Islet of Langerhans (tissue), 1 donor: ENCODE measurements around the gene RPL27A.

Experiments used
- FAIRE-seq: peaks from one replicate; lab custom pipeline; 2011; peaks lifted over from hg19 to GRCh38; lab: Jason Lieb, UNC

RPL27A gene

DNA sequence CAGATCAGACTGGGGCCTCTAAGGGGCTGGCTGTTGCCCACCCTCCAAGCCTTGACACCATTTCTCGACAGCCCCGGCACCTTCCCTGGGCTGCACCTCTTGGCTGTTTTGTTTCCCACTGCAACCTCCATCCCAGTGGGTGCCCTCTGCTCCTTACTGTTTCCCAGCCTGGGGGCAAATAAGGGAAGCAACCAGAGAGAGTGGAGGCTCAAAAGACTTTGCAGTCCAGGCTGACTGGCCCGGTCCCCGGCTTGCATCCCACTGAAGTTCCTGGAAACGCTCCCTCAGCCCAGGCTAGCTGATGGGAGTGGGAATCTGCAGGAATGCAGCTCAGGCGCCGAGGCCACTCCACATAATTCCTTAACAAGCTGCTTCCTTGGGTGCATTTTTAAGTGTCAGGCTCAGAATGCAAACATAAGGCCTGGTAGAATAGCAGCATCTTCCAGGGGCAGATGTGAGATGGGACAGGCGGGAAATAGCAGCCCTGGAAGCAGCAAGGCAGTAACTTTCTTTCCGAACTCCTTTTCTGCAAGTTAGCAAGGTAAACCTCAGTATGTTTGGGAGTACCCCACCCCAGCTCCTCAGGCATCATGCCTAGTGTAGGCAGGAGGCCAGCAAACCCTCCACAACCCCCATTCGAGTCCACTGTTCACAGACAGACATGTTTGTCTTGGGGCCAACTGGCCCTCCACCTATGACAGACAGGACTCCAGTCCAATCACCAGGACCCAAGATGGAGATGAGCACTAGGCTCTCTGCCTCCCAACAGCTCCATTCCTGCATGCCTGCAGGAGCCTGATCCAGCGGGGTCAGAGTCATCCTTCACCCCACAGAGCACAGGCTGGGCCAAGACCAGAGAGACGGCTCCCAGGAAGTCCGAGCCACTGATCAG lies 39.3 kb downstream of the RPL27A start:
- no peak for FAIRE-seq

DNA sequence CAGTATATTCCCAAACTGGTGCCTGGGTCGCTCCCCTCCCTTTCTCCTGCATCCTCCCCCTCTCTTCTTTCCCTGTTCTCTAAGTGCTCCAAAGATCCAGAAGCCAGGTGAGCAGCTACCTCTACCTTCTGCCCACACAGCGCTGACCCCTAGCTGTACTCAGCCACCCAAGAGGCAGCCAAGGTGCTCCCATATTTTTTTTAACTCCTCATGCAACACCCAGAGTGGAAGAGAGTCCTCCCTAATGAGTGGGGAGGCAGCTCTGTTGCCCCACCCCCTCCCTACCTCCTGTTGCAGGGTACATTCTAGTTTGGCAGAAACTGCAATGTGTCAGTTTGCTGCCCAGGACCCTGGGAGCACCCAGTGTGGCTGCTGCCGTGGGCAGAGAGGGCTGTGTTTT lies 40.2 kb downstream of the RPL27A start:
- no peak for FAIRE-seq

DNA sequence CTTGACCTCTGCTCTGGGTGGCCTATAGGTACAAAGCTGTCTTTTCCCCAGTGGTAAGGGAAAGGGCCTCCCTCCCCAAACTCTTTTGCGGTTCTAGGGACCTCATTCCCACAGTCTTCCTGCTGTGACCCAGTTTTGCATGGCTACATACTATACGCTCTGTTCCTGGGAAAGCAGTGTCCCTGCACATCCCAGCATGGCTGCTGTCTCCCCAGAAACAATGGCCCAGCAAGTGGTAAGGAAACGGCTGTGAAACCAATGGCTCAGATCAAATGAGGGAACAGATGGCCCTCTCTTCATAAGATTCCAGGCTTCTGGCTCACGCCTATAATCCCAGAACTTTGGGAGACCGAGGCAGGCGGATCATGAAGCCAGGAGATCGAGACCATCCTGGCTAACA lies 41.1 kb downstream of the RPL27A start:
- no peak for FAIRE-seq

DNA sequence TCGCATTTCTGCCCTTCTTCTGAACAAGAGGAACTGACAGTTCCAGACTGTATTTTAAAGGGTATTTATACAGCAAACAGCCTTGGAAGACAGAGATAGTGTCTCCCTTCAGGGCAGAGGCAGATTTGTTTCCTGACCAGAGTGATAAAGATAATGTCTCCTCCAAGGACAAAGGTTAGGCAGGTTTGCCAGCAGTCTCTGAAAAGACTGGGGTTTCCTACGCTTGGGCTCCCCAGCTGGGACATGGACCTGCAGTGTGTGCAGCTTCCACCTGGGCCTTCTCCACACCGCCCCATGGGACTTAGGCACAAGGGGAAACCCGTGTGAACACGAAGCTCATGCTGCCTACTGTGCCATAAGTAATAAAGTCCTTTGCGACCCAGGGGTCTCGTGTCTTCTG lies 42.1 kb downstream of the RPL27A start:
- FAIRE-seq: no peak

DNA sequence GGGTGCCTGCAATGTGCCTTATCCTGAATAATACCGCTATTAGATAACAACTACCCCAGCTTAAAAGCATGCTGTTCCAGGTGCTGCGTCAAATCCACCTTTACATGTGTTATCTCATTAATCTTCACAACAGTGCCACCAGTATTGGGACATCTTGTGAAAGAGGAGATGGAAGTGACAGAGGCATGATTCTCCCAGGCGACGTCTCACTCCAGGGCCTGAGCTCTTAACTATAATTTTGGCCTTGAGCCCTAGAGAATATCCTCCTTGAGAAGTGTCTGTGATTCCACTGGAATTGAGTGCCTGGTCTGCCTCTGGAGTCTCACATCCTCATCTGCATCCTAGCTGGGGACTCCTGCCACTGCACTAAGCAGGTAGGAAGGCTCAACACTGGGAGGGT lies 43.8 kb downstream of the RPL27A start:
- FAIRE-seq: no peak

DNA sequence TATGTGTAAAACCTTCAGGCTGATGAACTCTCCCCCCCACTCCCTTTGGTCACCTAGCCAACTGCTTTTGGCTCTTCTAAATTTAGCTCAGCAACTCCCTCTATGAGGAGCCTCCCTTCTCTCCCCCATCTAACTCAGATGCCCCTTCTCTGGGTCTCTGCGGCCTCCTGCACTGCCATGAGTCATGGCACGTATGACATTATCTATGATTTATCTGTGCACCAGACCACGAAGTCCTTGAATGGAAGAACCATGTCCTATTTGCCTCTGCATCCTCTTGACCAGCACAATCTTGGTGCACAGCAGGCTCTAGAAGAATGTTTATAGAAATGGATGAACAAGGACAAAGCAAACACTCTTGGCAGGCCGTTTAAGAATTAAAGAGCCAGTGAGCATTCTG lies 46.0 kb downstream of the RPL27A start:
- no peak for FAIRE-seq

DNA sequence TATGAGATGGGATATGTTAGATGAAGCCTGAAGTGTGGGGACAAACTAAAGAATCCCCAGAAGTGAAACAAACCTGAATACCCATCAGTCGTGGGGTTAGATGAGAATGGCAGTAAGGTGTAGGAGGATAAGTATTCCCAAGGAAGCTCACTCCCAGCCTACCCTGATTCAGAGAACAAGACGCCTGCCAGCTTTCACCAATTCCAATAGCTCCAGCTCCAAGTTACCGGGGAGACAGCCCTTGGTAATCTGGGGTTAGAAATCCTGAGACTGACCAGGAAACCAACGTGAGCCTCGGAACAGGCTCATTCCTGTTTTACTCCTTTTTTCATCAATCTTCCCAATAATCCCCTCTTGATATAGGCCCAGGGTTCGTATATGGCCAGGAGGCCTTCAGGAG lies 46.5 kb downstream of the RPL27A start:
- no peak for FAIRE-seq

DNA sequence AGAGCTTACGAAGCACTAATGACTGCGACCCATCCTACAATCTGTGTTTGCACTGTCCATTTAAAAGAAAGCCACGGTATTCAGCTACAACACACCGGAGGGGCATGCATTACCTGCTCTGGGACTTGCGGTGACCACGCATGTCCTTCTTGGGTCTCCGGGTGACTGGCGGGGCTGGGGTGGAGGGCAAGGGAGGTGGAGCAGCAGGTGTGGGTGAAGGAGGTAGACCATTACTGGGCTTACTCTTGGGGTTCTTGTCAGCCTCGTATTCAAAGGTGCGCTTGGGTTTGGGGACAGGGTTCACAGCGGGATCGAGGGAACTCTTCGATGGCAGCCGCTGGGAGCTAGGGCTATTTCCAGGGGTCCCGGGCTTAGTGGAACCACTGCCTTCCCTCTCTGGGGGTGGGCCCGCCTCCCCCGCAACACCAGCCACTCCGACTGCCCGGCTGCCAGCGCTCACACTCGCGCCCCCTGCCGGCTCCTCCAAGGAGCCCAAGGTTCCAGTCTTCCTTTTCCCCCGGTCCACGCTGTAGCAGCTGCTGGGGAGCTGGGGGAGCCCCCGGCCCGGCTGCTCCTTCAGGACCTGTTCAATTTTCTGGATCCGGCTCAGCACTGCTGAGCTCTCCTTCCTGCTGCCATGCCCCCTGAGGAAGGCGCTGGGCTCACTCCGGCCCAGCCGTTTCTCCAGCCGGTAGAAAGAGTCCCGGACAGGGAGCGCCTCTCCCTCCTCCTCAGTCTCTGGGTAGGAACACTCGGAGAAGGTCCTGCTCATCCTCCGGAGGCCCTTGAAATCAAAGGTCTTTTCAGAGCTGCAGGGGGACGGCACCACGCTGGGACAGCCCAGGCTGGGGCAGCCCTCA lies 47.5 kb downstream of the RPL27A start:
- no peak for FAIRE-seq

DNA sequence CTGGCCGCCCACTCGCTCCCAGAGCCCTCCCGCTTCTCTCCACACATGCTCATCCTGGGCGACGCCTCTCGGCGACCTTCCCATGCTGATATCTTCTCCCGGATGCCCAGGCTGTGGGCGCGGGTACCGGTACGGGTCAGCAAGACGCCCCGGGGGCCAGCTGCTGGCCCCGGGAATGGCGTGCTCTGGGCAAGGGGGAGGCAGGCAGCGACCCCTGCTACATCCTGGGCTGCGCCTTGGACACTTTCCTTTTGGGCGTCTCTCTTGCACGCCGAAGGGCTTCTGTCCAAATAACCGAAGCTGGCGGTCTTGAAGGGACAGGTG lies 48.1 kb downstream of the RPL27A start:
- FAIRE-seq: no peak

DNA sequence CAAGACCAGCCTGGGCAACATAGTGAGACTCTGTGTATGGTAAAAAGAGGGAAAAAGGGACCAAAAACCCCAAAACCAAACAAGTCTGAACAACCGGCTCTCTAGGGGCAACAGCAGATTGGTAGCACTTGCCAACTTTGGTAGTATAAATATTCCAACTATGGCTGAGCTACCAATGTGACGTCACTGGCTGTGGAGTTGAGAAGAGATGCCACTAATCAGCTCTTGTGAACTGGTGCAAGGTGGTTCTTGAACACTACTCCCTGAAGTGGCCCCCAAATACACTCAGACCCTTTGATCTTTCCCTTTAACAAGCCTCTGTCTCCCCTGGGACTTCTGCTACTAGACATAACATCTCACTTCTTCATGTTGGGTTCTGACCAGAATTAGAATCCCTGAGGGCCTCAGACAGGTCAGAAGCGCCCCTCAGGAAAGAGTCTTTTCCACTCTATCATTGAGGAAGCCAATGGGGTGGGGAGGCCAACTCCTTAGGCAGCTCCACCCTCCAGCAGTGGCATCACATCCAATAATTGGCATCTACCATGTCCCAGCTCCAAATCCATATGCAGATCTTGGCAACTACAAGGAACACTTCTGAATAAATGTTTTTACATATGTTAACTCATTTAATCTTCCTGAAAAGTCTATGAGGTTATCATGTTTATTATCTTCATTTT lies 49.2 kb downstream of the RPL27A start:
- FAIRE-seq: no peak

DNA sequence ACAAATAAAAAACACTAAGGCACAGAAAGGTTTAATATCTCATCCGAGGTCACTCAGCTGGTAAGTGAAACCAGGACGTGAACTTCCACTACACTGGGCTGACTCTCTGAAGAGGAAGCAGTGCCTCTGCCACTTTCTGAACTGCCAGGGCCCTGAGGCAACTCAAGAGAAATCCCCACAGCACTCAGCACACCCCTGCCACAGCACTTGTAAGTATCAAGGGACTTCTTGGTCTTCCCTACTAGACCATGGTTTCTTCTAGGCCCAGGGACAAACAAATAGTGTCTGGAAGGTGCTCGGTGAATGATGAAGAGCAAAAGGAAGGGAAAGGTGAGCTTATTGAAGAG lies 49.7 kb downstream of the RPL27A start:
- FAIRE-seq: no peak

DNA sequence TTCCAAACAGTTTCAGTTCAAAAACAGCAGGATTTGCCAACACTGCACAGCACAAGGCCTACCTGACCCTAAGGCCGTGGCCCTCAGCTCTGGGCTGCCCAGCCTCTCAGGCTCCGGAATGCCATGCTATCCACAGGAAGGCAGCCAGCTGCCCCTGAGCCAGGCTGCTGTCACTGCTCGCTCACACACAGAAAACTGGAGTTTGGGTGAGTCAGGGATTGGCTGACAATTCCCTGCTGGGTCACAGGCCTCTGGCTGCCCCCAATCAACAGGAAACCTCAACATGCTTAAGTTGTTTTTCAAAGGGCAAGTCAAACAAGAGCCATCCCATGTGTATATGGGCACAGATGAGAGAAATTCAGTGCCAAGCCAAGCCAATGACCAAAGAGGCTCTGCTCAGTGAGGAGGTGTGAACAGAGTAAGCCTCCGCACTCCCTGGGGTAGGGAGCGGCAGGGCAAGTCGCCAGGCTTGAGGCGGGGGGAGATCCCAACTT lies 50.2 kb downstream of the RPL27A start:
- FAIRE-seq: no peak

DNA sequence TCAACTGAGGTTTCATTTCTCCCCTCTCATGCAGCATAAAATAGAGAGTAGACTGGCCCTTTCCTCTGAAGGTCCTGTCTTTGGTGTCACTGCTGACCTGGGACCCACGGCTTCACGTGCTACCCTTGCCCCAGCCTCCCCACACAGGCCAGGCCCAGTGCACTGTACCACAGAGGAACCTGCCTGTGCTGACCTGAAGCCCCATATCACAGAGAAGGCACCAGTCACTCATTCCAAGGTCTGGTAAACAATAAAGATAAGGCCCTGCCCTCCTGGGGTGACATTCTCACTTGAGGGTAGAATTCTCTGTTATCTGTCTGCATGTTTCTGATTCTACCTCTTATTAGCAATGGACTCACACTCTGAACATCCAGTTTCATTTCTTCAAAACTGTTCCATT lies 51.3 kb downstream of the RPL27A start:
- no peak for FAIRE-seq

DNA sequence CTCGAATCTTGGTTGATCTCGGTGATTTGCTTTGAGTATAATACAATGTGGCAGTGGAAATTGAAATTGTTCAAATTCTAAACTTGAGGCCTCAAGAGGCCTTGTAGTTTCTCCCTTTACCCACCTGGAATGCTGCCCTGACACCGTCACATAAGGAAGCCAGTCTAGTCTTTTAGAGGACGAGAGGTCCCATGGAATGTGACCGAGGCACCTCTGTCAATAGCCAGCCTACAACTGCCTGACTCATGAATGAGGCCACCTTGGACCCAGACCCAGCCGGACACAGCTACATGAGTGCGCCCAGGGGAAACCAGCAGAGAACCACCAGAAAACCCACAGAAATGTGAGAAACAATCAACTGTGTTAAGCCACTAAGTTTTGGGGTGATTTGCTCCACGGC lies 52.5 kb downstream of the RPL27A start:
- no peak for FAIRE-seq

DNA sequence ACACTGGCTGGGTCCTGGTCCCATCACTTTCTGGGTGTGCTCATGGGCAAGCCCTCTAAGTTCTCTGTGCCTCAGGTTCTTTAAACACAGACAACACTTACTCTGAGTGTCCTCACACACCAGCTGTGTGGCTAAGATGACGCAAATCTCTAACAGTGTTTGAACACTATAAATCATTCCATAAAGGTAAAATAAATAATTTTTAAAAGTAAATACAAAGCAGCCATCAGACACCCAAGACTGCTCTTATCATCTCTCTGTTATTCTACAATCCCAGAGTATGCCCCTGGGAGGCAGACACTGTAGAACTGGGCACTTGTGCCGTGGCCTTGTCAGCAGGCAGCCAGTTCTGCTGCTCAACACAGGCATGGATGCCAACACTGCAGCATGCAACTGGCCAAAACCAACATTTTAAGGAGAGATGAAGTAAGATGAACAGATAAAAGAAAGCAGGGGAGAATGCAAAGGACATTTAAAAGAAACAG lies 56.8 kb downstream of the RPL27A start:
- no peak for FAIRE-seq
